ENCODE data around the gene EGFR.

The EGFR gene

GRCh38 chr7:55036950-55037736 lies 18.3 kb downstream of the EGFR start:
- no peak for ATAC-seq

GRCh38 chr7:55043691-55044370 lies 25.0 kb downstream of the EGFR start:
- no peak for ATAC-seq

GRCh38 chr7:55044371-55044717 lies 25.5 kb downstream of the EGFR start:
- ATAC-seq: no peak

- no peak for ATAC-seq
Measured at GRCh38 chr7:55044791-55045190, 26.0 kb downstream of the EGFR start.

DNA sequence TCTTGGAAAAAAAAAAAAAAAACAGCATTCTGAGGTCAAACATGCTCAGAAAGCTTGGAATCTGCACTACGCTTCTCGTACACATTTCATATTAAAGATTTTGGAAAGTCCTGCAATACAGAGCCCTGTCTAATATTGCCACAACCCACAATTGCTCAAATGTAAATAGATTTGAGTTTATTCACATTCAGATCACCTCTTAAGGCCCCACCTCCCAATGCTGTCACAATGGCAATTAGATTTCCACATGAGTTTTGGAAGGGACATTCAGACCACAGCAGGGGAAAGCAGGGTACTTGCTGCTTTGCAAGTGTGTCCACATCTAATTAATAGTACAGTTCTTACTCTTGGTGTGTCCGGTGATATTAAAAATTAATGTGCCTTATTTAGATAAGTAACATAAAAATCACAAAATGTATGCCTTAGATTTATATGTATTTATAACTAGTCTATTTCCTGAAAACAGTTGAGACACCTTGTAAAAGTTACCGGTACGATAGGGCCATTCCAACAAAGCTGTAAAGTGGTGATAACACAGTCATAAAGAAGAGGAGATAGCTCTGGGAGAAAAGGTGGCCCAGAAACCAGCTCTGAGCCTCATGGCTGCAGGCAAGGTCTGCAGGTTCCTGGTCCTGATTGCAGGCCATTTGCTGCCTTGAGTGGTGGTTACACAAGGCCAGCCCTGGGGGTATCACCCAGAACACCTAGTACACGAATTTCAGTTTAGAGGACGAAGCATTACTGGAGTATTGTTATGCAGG lies 27.9 kb downstream of the EGFR start:
- ATAC-seq: no peak

- ATAC-seq: no peak
Measured at GRCh38 chr7:55048221-55048859, 29.5 kb downstream of the EGFR start.

- ATAC-seq: no peak
Measured at GRCh38 chr7:55050281-55050680, 31.5 kb downstream of the EGFR start.

GRCh38 chr7:55052081-55052480 lies 33.3 kb downstream of the EGFR start:
- ATAC-seq: no peak

DNA sequence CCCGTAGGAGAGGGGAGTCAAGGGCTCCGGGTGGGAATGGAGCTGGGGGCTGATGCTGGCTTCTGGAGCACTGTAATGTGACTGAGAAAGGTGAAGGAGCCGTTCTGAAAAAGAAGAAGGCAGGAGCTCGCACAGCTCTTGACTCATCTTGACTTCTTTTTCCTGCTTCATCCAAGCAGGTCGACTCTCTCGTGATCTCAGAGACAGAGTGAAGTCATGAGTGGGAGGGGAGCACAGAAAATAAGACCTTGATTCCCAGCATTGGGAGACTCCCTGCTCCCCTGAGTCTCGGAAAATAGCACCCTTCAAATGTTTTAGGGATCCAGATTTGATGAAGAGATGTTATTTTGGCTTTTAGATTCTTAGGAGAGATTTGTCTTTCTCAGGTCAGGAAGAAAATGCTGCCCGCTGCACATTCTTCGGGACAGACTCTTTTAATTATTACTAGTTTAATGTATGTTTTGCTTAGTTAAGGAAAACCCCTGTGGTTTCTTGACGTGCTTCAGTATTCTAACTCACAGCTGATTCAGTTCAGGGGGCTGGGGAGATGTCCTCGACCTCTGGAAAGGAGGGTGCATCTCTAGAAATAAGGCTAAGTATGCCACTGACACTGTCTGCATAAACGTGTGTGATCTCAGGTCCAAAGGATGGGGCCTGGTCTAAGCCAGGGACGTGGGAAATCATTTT lies 34.1 kb downstream of the EGFR start:
- ATAC-seq: no peak

DNA sequence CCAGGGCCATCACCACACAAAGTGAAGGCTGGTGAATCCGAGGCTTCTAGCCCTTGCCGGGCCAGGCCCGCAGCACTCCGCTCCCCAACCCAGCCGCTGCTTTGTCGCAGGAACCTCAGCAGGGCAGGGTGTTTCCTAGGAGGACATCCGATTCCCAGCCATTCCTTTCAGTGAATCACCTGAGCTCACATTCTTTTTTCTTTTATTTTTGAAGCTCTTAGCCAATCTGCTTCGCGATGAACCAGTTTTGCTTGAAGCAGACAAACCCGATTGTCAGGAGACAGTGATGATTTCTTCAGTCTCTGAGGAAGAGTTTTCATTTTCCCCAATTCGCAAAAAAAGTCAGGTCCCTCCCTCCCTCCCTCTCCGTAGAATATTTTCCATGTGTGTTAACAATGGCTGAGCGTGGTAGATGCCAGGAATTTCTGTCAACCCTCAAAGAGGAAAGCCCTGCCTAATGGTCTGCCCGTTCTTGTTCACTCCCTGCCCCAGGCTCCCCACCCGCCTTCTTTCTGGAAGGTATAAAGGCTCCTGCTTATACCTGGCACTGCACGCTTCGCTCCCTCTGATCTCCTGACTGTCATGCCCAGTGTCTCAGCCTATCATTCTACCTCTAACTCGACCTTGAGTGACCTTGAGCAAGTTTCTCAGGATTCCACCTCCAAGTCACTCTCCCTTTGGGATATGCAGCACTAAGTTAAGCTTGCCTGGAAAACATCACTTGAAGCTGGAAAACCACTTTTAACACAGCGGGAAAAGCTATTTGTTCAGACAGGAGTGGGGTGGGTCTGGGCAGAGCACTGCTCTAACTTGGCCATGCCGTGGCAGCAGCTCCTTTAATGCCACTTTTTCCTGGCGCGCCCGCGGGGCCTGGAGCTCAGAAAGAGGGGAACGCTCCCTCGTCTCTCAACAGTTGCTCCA lies 35.1 kb downstream of the EGFR start:
- ATAC-seq: no peak

DNA sequence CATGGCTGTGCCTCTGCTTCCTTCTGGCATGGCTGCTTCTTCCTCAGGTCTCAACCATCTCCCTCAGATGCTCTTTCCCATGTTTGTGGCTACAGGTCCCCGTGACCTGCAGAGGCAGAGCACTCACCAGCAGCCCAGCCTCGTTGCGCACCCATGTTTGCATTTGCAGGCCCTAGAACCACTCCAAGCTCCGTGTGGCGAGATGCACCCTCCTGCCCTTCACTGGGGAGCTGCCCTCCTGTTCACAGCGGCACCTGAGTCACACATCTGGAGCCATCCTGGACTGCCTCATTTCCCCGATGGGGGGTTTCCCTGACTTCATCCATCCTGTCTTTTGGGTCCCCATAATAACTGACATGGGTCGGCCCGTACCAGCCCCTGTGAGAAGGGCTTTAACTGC lies 35.9 kb downstream of the EGFR start:
- no peak for ATAC-seq

GRCh38 chr7:55055479-55055878 lies 36.7 kb downstream of the EGFR start:
- ATAC-seq: no peak

- ATAC-seq: no peak
Measured at GRCh38 chr7:55056068-55056467, 37.3 kb downstream of the EGFR start.

DNA sequence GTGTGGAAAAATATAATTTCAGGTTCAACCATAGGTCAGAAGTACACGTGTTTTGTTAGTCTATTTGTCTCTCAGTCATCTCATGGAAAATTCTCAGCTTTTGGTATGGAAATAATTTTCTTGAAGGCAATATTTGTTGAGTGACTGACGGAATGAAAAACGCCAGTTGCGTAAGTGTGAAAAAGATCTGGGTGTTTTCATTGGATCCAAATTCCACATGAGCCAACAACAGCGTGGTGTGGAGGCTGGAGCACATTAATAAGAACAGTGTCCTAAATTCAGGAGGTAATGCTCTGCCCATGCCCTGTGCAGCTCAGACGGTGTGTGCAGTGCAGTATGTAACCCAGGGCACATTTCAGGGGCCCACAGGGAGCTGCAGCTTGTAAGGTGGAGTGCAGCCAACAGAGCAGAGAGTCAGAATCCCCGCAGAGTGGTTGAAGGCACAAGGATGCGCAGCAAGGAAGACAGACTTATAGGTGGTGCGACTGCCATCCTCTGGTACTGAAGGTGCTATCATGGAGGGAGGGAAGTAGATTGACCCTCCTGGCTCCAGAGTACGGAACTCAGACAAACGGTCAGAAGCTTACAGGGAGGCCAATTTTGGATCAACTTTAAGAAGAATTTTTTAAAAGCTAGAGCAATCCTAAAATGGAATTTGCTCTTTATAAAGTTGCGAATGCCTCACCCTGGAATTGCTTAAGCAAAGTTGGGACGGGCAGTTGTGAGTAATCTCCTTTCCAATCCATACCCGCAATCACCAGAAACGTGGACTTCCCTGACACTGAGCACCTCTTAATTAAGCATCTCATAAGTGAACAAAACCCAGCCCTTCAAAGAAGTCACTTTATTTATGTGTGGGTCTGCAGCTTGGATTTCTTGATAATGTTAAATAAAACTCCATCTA lies 38.0 kb downstream of the EGFR start:
- no peak for ATAC-seq

- no peak for ATAC-seq
Measured at GRCh38 chr7:55058314-55058713, 39.5 kb downstream of the EGFR start.

DNA sequence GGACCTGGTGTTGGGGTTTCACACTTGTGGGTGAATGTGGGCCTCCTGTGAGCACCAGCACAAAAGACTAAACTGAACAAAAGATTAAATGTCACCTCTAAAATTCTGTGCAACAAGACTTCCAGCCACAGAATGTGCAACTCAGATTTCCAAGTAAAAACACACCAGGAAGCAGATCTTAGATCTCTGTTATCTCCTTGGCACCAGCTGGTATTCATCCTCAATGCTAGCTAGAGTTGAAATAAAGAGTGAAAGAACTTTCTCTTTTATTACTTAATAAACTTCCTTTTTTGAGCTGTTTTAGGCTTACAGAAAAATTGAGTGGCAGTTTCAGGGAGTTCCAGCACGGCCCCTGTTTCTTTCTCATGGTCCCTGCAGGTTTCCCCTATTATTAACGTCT lies 40.2 kb downstream of the EGFR start:
- no peak for ATAC-seq

DNA sequence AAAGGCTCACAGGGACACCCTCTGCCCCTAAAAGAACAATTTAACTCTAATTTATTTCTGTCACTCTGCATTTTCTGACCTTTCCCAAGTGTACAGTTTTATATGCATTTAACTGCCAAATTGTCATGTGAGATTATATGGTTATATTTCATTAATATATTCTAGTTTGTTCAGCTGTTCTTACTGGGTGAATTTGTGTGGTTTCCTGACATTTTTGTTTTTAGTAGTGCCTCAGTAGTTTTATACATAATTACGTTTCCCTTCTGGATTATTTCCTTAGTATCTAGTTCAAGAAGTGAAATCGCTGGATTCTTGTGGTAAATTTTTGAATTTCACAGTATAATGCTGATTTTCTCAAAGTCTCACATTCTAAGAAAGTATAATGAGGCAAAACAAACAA lies 41.3 kb downstream of the EGFR start:
- no peak for ATAC-seq

GRCh38 chr7:55060636-55061022 lies 41.8 kb downstream of the EGFR start:
- no peak for ATAC-seq

GRCh38 chr7:55061726-55062499 lies 43.1 kb downstream of the EGFR start:
- ATAC-seq: no peak

- ATAC-seq: no peak
Measured at GRCh38 chr7:55063061-55063460, 44.2 kb downstream of the EGFR start.

All from activated CD4-positive, CD25-positive, alpha-beta regulatory T cell treated with anti-CD3 and anti-CD28 coated beads, Interleukin-2, amount 50 U/mL, for 24 hours (primary cell).